B cell (primary cell): ENCODE measurements around the gene ULK4.

ENCODE experiments used
- EZH2 ChIP-seq: IDR thresholded peaks from 2 replicates; pipeline ENCODE4 v1.6.1; 2012; ENCODE audit warnings: borderline replicate concordance, low read depth, mild to moderate bottlenecking, moderate library complexity, low read length; ENCODE audit not compliant: insufficient read depth, poor library complexity, severe bottlenecking
- TF ChIP-seq, protein P1 (sequence below): fragments of 200-600 bp; IDR thresholded peaks from one replicate; pipeline ENCODE4 v1.8.0; 2022; ENCODE audit warnings: antibody characterized with exemption, mild to moderate bottlenecking

GRCh38 chr3:41915353-41915752 lies 46.5 kb downstream of the ULK4 start:
- TF ChIP-seq, protein P1, sequence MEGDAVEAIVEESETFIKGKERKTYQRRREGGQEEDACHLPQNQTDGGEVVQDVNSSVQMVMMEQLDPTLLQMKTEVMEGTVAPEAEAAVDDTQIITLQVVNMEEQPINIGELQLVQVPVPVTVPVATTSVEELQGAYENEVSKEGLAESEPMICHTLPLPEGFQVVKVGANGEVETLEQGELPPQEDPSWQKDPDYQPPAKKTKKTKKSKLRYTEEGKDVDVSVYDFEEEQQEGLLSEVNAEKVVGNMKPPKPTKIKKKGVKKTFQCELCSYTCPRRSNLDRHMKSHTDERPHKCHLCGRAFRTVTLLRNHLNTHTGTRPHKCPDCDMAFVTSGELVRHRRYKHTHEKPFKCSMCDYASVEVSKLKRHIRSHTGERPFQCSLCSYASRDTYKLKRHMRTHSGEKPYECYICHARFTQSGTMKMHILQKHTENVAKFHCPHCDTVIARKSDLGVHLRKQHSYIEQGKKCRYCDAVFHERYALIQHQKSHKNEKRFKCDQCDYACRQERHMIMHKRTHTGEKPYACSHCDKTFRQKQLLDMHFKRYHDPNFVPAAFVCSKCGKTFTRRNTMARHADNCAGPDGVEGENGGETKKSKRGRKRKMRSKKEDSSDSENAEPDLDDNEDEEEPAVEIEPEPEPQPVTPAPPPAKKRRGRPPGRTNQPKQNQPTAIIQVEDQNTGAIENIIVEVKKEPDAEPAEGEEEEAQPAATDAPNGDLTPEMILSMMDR: no peak
- no peak for TF ChIP-seq EZH2
